Activated naive CD4-positive, alpha-beta T cell treated with anti-CD3 and anti-CD28 coated beads for 36 hours (primary cell): ENCODE results near the gene ULK4. TPM values are rescaled to one million over a fixed set of nuclear protein-coding genes. Genes with fewer than 3 reads are reported as not detected.
"Not testable (repeated sequence)": the region's sequence is repeated elsewhere in the genome, so short reads cannot be mapped to it uniquely, and the experiment has no call there.

ENCODE experiments used
- CTCF ChIA-PET: fragments of 350-600 bp; sonication (Branson Sonifier 250); formaldehyde crosslinking; loops from one replicate; lab custom pipeline; 2021; ENCODE audit warnings: antibody characterized with exemption; lab: Charles Lee
- DNase-seq: peaks from one replicate; pipeline ENCODE4 v3.0.0-alpha.2; 2020
- H3K27ac Mint-ChIP-seq: one replicate; pipeline ENCODE4 v1.8.0; 2021; ENCODE audit warnings: mild to moderate bottlenecking, mixed read lengths
- H3K27me3 Mint-ChIP-seq: one replicate; pipeline ENCODE4 v1.8.0; 2021; ENCODE audit warnings: low read depth, mixed read lengths
- H3K36me3 Mint-ChIP-seq: one replicate; pipeline ENCODE4 v1.8.0; 2021; ENCODE audit warnings: low read depth, mixed read lengths
- H3K4me1 Mint-ChIP-seq: one replicate; pipeline ENCODE4 v1.8.0; 2021; ENCODE audit warnings: low read depth, mixed read lengths
- H3K4me3 Mint-ChIP-seq: one replicate; pipeline ENCODE4 v1.8.0; 2021; ENCODE audit warnings: mild to moderate bottlenecking, moderate library complexity, mixed read lengths
- H3K9me3 Mint-ChIP-seq: one replicate; pipeline ENCODE4 v1.8.0; 2021; ENCODE audit warnings: mixed read lengths
- intact Hi-C: fragments of 100-400 bp; cut with micrococcal nuclease; formaldehyde crosslinking; loops from one replicate; pipeline ENCODE4 v1.15.1; 2023
- total RNA-seq, 2 experiments: library from RNA; stranded (reverse); gene quantifications; one replicate each; pipeline ENCODE4 v1.2.3, GENCODE V29; 2021

ULK4 gene
- total RNA-seq, 2 experiments from 2014 or later = 8.5 to 9.1 TPM

- peaks cover 11% of the 10 kb centered on the region for H3K36me3 Mint-ChIP-seq
- H3K27ac Mint-ChIP-seq = no peak overlapping the region
- peaks cover 9% of the 10 kb centered on the region for H3K9me3 Mint-ChIP-seq
- CTCF ChIA-PET = interaction anchor here (0.6 kb wide), 1 partner anchor 98 kb away, joined by 3 read pairs; no protein-coding TSS in a partner anchor
- DNase-seq = no peak
- H3K4me3 Mint-ChIP-seq = no peak overlapping the region
- H3K27me3 Mint-ChIP-seq = no peaks in the 10 kb centered on the region
- H3K4me1 Mint-ChIP-seq = no peaks in the 10 kb centered on the region
- intact Hi-C loops = no loop called here
Measured at GRCh38 chr3:41888368-41889076, 73.4 kb downstream of the ULK4 start.

DNA sequence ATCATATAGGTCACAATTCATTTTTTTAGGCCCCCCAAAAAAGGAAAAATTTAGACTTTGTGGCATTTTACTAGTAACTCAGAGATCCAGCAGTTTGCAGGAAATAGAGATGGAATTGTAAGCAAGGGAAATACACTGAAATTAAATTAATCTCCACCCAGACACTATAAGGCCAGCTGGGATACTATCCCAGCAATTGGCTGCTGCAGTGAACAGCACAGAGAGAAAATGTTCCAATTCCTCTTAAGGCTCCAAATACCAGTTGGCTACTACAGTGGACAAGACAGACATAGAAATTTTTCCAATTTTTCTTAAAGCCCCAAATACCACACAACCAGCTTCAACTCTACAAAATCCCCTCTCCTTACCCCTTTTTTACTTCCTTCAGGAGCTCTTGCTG, 78.9 kb downstream of the ULK4 start:
- CTCF ChIA-PET = interaction anchor here (0.7 to 2.0 kb wide), 6 partner anchors 13 to 1555 kb away, joined by 3 to 8 read pairs (median 4); no protein-coding TSS in a partner anchor
- no peak overlapping the region for H3K27ac Mint-ChIP-seq
- no peak overlapping the region for H3K4me3 Mint-ChIP-seq
- DNase-seq = no peak
- H3K27me3 Mint-ChIP-seq = no peaks in the 10 kb centered on the region
- H3K36me3 Mint-ChIP-seq = peaks cover 2% of the 10 kb centered on the region
- no peaks in the 10 kb centered on the region for H3K4me1 Mint-ChIP-seq
- no peaks in the 10 kb centered on the region for H3K9me3 Mint-ChIP-seq
- intact Hi-C loops = no loop called here

DNA sequence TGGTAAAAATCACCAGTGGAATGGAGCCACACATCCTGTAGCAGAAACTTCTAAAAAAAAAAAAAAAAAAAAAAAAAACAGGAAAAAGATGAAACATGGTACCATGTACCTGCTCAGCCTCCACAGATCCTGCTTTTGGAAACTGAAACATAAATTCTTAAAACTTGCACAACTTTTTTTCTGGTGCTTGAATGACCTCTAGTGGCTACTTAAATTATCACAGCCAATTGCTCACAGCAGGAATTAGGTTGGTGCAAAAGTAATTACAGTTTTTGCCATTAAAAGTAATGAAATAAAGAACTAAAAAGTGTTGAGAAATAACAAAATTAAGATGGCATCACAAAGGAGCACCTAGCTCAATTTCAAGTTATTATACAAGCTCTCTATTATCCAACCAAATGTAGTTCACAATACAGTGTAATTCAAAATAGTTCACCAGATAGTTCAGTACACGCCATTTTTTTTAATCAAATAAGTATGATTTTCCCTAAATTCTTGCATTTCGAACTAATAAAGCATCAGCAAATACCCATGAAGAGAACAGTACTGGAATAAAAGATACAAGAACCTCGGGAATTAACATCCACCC, 80.6 kb downstream of the ULK4 start:
- Mint-ChIP-seq H3K9me3 (no peaks in the 10 kb centered on the region), H3K4me3 (no peak overlapping the region), H3K36me3 (peaks cover 2% of the 10 kb centered on the region), H3K27ac (no peak overlapping the region), H3K27me3 (no peaks in the 10 kb centered on the region), H3K4me1 (no peaks in the 10 kb centered on the region)
- CTCF ChIA-PET = interaction anchor here (0.6 to 2.0 kb wide), 5 partner anchors 186 to 1300 kb away, joined by 3 to 7 read pairs (median 4); no protein-coding TSS in a partner anchor
- DNase-seq = no peak
- intact Hi-C loops = loop anchor here (1.0 kb wide), 3 partner anchors 1297 to 1554 kb away; no protein-coding TSS in a partner anchor

DNA sequence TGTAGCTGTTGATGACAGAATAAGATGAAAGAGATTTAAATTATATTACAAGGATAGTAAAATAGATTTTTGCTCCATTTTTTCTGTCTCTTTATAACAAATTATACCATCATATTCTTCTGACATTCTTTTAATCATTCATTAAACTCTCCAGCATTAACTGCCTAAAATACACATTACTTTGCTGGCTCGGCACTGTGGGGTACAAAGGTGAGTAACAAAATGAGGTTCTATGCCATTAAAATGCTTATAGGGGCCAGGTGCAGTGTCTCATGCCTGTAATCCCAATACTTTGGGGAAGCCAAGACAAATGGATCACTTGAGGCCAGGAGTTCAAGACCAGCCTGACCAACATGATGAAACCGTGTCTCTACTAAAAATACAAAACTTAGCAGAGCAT, 81.5 kb downstream of the ULK4 start:
- Mint-ChIP-seq H3K4me3 (no peak overlapping the region), H3K36me3 (peaks cover 2% of the 10 kb centered on the region), H3K4me1 (no peaks in the 10 kb centered on the region), H3K9me3 (no peaks in the 10 kb centered on the region), H3K27ac (no peak overlapping the region), H3K27me3 (no peaks in the 10 kb centered on the region)
- intact Hi-C loops = no loop called here
- no peak for DNase-seq
- CTCF ChIA-PET = interaction anchor here (0.7 to 0.9 kb wide), 2 partner anchors 203 to 1298 kb away, joined by 3 to 5 read pairs; no protein-coding TSS in a partner anchor

DNA sequence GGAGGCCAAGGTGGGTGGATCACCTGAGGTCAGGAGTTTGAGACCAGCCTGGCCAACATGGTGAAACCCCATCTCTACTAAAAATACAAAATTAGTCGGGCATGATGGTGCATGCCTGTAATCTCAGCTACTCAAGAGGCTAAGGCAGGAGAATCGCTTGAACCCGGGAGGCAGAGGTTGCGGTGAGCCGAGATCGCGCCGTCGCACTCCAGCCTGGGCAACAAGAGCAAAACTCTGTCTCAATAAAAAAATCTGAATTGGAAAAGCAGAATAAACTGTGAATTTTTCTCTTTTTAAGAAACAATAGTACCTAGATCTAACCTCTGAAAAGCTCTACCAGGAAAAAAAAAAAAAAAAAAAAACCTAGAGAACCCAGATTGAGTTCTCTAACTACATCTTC, 84.2 kb downstream of the ULK4 start:
- H3K27me3 Mint-ChIP-seq, H3K4me3 Mint-ChIP-seq, H3K27ac Mint-ChIP-seq, H3K36me3 Mint-ChIP-seq, intact Hi-C loops, H3K4me1 Mint-ChIP-seq, H3K9me3 Mint-ChIP-seq, DNase-seq: not testable (repeated sequence)
- CTCF ChIA-PET = interaction anchor here (0.6 kb wide), 1 partner anchor 1293 kb away, joined by 6 read pairs; no protein-coding TSS in a partner anchor

GRCh38 chr3:41874022-41874421, 87.9 kb downstream of the ULK4 start:
- no peak for DNase-seq
- H3K27me3 Mint-ChIP-seq = no peaks in the 10 kb centered on the region
- H3K4me1 Mint-ChIP-seq = no peaks in the 10 kb centered on the region
- H3K27ac Mint-ChIP-seq = no peak overlapping the region
- peaks cover 4% of the 10 kb centered on the region for H3K36me3 Mint-ChIP-seq
- CTCF ChIA-PET = interaction anchor here (1.3 kb wide), 1 partner anchor 107 kb away, joined by 3 read pairs; no protein-coding TSS in a partner anchor
- H3K4me3 Mint-ChIP-seq = no peak overlapping the region
- no peaks in the 10 kb centered on the region for H3K9me3 Mint-ChIP-seq
- intact Hi-C loops = no loop called here

- Mint-ChIP-seq H3K9me3 (no peaks in the 10 kb centered on the region), H3K4me3 (no peak overlapping the region), H3K27me3 (no peaks in the 10 kb centered on the region), H3K4me1 (no peaks in the 10 kb centered on the region), H3K27ac (no peak overlapping the region), H3K36me3 (peaks cover 4% of the 10 kb centered on the region)
- intact Hi-C loops = no loop called here
- CTCF ChIA-PET = interaction anchor here (0.6 kb wide), 1 partner anchor 619 kb away, joined by 3 read pairs; no protein-coding TSS in a partner anchor
- no peak for DNase-seq
Measured at GRCh38 chr3:41872157-41872556, 89.7 kb downstream of the ULK4 start.

DNA sequence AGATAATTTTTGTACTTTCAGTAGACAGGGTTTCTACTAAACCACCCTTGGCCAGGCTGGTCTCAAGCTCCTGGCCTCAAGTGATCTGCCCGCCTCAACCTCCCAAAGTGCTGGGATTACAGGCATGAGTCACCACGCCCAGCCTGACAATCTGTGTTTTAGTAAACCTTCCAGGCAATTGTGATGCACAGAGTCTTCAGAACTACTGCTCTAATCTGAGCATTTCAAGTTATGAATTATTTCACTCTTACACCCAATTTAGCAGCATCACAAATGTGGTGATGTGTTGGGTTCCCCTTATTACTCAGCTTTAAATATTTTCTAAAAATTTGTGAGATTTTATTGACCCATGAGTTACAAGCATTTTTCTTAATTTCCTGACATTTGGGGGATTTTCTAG, 94.4 kb downstream of the ULK4 start:
- no peaks in the 10 kb centered on the region for H3K27me3 Mint-ChIP-seq
- intact Hi-C loops = no loop called here
- no peak overlapping the region for H3K27ac Mint-ChIP-seq
- H3K36me3 Mint-ChIP-seq = peaks cover 2% of the 10 kb centered on the region
- CTCF ChIA-PET = no interaction called here
- H3K9me3 Mint-ChIP-seq = no peaks in the 10 kb centered on the region
- no peak overlapping the region for H3K4me3 Mint-ChIP-seq
- H3K4me1 Mint-ChIP-seq = no peaks in the 10 kb centered on the region
- no peak for DNase-seq

DNA sequence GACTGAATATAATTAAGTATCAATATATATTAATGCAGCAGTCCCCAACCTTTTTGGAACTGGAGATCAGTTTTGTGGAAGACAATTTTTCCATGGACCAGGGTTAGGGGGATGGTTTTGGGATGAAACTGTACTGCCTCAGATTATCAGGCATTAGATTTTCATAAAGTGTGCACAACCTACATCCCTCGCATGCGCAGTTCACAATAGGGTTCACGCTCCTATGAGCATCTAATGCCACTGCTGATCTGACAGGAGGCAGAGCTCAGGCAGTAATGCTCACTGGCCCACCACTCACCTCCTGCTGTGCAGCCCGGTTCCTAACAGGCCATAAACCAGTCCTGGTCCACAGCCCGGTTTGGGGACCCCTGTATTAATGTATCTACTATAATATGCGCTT, 95.6 kb downstream of the ULK4 start:
- CTCF ChIA-PET = no interaction called here

DNA sequence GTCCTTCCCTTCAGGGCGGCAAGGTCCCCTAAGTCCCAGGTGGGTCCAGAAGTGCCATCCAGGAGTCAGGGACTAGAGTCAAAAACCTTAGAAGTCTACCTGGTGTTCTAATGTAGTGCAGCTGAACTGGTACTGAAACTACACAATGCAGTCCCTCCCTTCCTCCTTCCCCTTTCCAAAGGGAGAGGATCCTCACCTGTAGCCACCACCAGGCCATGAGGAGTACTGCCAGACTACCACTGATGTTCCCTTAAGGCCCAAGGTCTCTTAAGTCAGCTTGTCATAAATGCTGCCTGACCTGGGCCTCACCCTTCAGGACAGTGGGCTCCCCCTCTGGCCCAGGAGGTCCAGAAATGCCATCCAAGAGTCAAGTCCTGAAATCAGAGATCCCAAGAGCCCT, 98.9 kb downstream of the ULK4 start:
- Mint-ChIP-seq H3K27me3 (no peaks in the 10 kb centered on the region), H3K4me3 (no peak overlapping the region), H3K36me3 (peaks cover 14% of the 10 kb centered on the region), H3K4me1 (no peaks in the 10 kb centered on the region), H3K27ac (no peak overlapping the region), H3K9me3 (peaks cover 4% of the 10 kb centered on the region)
- intact Hi-C loops = no loop called here
- no peak for DNase-seq
- CTCF ChIA-PET = no interaction called here

More for the DNA sequence above, 95.6 kb downstream of the ULK4 start:
- no peak for DNase-seq
- no peaks in the 10 kb centered on the region for H3K36me3 Mint-ChIP-seq
- H3K27me3 Mint-ChIP-seq = no peaks in the 10 kb centered on the region
- no peak overlapping the region for H3K4me3 Mint-ChIP-seq
- H3K27ac Mint-ChIP-seq = no peak overlapping the region
- H3K9me3 Mint-ChIP-seq = peaks cover 2% of the 10 kb centered on the region
- intact Hi-C loops = no loop called here
- no peaks in the 10 kb centered on the region for H3K4me1 Mint-ChIP-seq

DNA sequence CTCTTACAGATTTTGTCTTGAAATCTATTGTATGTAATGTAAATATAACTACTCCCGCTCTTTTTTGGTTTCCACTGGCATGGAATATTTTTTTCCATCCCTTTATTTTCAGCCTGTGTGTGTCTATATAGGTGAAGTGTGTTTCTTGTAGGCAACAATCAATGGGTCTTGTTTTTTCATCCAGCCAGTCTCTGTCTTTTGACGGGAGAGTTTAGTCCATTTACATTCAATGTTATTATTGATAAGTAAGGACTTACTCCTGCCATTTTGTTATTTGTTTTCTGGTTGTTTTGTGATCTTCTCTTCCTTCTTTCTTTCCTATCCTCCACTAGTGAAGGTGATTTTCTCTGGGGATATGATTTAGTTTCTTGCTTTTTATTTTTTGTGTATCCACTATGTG, 101.4 kb downstream of the ULK4 start:
- H3K4me1 Mint-ChIP-seq, H3K9me3 Mint-ChIP-seq, H3K27me3 Mint-ChIP-seq, H3K4me3 Mint-ChIP-seq, CTCF ChIA-PET, H3K27ac Mint-ChIP-seq, intact Hi-C loops, DNase-seq: not testable (repeated sequence)
- peaks cover 14% of the 10 kb centered on the region for H3K36me3 Mint-ChIP-seq

GRCh38 chr3:41854956-41855355, 106.9 kb downstream of the ULK4 start:
- H3K27ac Mint-ChIP-seq = no peak overlapping the region
- H3K9me3 Mint-ChIP-seq = peaks cover 2% of the 10 kb centered on the region
- peaks cover 14% of the 10 kb centered on the region for H3K36me3 Mint-ChIP-seq
- H3K4me1 Mint-ChIP-seq = no peaks in the 10 kb centered on the region
- CTCF ChIA-PET = no interaction called here
- H3K27me3 Mint-ChIP-seq = no peaks in the 10 kb centered on the region
- H3K4me3 Mint-ChIP-seq = no peak overlapping the region
- intact Hi-C loops = no loop called here
- DNase-seq = no peak
